GM12801 (cell line): ENCODE measurements around the gene FHIP1B.

Experiments
- TF ChIP-seq, protein P1 (sequence below): IDR thresholded peaks from one replicate; pipeline ENCODE4 v1.5.1; 2011; ENCODE audit warnings: control low read depth; ENCODE audit not compliant: insufficient read length; ENCODE audit errors: extremely low read depth

FHIP1B gene

DNA sequence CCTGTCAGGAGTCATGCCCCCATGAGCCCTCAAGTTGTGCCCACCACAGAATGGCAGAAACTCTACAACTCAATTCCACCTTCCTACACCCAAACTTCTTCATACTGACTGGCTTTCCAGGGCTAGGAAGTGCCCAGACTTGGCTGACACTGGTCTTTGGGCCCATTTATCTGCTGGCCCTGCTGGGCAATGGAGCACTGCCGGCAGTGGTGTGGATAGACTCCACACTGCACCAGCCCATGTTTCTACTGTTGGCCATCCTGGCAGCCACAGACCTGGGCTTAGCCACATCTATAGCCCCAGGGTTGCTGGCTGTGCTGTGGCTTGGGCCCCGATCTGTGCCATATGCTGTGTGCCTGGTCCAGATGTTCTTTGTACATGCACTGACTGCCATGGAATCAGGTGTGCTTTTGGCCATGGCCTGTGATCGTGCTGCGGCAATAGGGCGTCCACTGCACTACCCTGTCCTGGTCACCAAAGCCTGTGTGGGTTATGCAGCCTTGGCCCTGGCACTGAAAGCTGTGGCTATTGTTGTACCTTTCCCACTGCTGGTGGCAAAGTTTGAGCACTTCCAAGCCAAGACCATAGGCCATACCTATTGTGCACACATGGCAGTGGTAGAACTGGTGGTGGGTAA lies 35.1 kb downstream of the FHIP1B start, which contains the start of gene OR52W1:
Gene OR52W1 (plus strand): TSS at position 51 of the 637 bp plus-strand sequence. CDS start 0 bp downstream, at position 51.
- TF ChIP-seq, protein P1, sequence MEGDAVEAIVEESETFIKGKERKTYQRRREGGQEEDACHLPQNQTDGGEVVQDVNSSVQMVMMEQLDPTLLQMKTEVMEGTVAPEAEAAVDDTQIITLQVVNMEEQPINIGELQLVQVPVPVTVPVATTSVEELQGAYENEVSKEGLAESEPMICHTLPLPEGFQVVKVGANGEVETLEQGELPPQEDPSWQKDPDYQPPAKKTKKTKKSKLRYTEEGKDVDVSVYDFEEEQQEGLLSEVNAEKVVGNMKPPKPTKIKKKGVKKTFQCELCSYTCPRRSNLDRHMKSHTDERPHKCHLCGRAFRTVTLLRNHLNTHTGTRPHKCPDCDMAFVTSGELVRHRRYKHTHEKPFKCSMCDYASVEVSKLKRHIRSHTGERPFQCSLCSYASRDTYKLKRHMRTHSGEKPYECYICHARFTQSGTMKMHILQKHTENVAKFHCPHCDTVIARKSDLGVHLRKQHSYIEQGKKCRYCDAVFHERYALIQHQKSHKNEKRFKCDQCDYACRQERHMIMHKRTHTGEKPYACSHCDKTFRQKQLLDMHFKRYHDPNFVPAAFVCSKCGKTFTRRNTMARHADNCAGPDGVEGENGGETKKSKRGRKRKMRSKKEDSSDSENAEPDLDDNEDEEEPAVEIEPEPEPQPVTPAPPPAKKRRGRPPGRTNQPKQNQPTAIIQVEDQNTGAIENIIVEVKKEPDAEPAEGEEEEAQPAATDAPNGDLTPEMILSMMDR, result no peak

DNA sequence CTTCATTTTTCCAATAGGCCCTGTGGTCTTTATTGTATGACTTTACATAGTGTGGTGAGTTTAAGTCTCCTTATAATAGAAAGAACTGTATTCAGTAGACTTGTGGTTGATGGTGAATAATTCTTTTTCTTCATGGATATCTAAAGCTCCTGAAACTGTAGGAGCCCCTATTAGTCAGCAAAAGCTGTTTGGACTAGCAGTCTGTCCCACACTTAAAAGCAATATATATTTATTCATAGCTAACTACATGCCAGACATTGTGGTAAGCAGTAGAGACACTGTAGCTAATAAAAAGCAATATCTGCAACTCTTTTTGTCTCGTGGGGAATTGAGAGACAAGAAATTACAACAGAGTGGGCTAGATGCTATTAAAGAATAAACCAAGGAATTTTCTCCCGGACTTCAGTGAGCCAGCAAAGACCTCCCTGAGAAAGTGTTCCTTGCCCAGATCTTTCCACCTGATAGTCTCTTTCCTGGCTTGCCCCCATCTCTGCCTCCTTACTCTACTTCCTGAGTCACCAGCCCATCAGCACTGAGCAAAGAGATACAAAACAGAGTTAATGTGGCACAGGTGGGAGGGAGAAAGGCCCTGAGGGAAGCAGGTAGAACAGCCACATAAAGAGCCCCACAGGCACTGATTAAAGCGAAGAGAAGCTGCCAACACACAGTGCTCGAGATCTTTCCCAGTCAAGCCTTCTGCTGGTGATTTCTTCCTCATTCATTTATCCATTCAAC lies 36.8 kb downstream of the FHIP1B start:
- TF ChIP-seq, protein P1, result no peak

DNA sequence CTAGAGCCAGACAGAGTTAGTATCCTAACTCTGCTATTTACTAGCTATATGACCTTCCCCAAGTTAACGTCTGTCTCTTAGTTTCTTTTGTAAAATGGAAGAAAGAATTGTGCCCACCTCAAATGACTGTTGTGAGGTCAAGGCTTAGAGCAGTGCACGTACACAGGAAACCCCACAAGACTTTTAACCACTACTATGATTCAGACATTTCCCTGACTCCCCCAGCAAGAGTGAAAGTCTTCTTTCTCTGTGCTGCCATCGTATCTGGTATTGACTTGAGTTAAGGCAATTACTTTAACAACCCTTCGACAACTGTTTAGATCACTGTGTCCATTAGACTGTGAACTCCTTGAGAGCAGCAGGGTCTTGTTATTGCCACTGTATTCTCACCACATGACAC lies 38.0 kb downstream of the FHIP1B start:
- TF ChIP-seq, protein P1, result no peak

DNA sequence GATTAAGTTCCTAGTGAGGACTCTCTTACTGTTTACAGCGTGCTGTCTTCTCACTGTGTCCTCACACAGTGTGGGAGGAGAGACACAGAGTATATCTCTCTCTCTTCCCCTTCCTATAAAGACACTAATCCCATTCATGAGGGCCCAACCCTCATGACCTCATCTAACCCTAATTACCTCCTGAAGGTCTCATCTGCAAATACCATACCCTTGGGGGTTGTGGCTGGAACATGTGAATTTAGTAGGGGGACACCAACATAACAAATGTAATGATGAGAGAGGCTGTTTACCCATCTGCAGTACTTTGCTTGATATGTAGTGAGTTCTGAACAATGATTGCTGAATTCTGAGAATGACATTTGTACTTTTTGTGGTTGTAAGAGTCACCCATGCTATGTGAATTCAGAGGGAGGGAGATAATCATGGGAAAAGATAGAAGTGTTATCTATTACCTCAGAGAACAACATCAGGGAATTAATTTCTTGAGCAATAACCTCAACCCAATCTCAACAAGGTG lies 40.3 kb downstream of the FHIP1B start:
- TF ChIP-seq, protein P1, result no peak

DNA sequence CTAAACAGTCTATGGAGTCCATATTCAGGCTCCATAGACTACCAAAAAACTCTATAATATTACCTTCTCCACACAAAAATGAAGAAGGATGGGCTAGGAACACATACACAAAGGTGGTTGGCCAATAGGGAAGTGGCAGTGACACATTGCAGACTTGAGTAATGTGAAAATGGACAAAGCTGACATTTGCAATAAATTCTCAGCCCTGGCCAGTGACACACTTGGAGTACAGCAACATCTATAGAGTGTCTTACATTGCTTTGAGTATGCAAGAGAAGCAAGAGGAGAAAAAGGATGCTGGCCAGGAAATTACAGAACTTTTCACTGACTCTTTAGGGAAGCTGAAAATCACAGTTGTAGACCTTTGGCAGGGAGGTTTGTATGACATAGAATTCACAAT lies 42.7 kb downstream of the FHIP1B start:
- TF ChIP-seq, protein P1, result no peak

DNA sequence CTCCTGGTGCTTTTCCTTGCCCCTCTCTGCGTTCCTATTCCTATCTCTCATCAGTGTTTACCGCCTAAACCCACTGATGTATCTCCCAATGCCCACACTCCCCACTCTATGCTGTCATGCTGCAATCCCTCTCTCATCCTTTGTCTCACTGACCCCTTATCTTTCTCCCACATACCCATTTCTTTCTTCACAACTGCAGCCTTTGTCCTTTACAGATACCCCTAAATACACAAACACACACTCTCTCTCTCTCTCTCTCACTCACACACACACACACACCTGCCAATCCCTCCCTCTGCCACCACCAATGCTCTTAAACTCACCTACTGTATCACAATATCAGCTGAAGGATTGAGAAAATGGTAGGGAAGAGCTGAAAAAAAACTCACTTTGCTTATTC lies 59.0 kb downstream of the FHIP1B start:
- TF ChIP-seq, protein P1, result no peak

DNA sequence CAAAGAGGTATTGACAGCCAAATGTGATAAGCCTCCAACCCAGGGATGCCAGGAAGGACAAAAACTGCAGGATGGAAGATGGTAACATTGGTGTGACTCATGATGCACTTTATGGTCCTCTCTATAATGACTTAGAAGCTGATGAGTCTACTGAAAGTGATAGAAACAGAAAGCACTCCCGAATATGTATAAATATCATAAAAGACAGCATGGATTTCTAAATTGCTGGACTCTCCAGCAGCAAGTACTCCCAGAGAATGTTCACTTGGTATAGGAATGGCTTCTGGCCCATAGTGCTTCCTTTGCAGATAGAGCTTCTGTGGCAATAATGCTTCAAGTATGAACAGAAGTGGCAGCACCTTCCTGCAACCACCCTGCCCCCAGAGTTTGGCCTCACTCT lies 64.2 kb downstream of the FHIP1B start, which contains the start of gene OR52B2:
Gene OR52B2 (minus strand): TSS at position 101 of the 400 bp plus-strand sequence. CDS start 0 bp downstream, at position 101.
- TF ChIP-seq, protein P1, result no peak
